GM12892 (cell line): ENCODE results near the gene LDLRAD3.

ENCODE experiments used
- POLR2A ChIP-seq: IDR thresholded peaks from 2 replicates; pipeline ENCODE4 v1.6.1; 2011; ENCODE audit warnings: low read depth, low read length, control low read depth
- POLR2AphosphoS5 ChIP-seq: IDR thresholded peaks from 2 replicates; pipeline ENCODE4 v1.6.1; 2011; ENCODE audit warnings: low read depth, low read length, control low read depth

DNA sequence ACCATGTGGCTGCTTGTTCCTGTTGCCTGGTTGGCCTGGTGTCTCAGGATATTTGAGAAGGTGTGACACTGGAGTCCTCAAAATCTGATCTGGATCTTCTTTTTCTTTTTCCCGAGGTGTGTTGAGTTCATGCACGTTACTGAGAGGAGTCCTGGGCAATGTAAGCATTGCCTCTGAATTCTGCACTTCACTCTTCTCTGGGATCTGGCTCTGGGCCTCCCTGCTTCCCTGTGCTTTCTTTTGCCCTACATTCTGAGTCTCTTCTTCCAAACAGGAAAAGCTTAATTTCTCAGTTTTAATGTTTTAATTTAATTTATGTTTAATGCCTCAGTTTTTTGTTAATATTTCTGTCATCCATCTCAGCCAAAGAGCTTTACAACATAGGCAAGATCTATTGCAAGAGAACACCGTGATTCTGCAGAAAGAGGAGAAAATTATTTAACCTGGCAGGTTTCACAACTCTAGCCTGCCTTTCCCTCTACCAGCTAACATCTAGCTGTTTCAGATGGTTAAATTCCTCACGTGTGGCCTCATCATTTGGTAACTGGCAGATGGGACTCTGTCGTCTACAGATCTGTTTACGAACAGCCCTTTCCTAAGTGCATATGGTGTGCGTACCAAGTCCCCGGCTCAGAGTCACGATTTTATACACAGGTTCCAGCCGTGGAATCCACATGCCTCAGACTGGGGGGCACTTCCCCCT, 24.7 kb downstream of the LDLRAD3 start:
- TF ChIP-seq POLR2AphosphoS5 (no peak), POLR2A (no peak)
